ENCODE data around the gene TFEB.

The TFEB gene

DNA sequence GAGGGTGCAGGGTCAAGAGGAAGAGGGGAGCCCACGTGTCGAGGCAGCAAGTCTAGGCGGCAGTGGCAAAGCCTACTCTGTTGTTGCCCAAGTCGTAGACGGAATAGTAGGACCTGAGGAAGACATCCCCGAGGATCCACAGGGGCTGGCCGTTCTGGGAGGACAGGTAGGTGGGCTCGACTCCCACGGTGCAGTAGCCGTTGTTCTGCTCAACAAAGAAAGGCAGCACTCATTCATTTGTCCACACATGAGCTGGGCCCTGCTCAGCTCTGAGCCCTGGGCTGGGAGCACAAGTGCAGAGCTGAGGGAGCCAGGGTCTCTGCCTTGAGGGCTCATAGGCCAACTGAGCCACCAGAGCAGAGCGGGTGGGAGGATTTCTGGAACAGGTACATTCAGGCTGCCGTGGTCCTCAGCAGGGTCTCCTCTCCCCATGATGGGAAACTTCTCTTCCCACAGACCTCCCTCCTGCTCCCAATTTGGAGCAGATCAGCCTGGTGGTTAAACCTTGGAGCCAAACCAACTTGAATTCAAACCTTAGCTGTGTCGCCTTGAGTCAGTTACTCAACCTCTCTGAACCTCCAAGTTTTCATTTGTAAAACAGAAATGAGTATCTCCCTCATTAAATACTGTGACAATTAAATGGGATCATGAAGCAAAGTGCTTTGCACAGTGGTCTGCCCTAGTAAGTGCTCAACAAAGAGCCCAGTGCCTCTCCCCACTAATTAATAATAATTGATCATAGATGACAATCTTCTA, 1.6 kb upstream of the TFEB start:
- DNase-seq, result no peak

- DNase-seq, result no peak
These were observed 852 bp upstream of the TFEB start for GRCh38 chr6:41736186-41736733.

DNA sequence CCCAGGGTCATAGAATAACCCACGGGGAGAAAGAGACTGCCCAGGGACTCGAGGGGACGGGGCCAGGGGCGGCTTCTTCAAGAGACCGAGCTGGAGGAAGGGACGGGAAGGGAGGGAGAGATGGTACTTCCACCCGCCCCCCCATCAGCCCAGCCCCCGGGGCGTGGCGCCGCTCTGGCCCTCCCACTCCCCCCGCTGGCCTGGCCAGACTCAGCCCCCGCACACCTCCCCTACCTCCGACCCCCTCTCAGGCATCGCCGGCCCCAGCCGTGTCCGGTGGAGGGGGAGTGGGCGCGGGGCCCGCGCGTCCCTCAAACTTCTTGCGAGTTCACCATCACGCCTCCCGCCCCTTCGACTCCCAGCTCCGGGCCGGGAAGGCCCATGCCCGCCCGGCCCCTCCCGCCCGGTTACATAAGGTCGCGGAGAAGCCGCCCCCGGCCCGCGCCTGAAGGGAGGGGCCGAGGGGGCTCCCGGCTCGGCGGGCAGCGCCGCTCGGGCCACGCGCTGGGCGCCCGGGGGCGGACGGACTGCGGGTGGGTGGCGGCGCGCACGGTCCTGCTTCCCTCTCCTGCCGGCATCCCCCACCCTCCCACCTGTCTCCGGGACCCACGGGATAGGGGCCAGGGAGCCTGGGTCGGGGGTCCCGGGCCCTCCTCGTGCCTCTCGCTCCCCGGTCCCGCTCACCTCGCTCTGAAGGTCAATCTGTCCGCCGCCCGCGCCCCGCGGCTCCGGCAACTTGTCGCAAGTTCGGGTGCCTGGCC, 562 bp downstream of the TFEB start:
- peak; percentile 82 for DNase-seq

DNA sequence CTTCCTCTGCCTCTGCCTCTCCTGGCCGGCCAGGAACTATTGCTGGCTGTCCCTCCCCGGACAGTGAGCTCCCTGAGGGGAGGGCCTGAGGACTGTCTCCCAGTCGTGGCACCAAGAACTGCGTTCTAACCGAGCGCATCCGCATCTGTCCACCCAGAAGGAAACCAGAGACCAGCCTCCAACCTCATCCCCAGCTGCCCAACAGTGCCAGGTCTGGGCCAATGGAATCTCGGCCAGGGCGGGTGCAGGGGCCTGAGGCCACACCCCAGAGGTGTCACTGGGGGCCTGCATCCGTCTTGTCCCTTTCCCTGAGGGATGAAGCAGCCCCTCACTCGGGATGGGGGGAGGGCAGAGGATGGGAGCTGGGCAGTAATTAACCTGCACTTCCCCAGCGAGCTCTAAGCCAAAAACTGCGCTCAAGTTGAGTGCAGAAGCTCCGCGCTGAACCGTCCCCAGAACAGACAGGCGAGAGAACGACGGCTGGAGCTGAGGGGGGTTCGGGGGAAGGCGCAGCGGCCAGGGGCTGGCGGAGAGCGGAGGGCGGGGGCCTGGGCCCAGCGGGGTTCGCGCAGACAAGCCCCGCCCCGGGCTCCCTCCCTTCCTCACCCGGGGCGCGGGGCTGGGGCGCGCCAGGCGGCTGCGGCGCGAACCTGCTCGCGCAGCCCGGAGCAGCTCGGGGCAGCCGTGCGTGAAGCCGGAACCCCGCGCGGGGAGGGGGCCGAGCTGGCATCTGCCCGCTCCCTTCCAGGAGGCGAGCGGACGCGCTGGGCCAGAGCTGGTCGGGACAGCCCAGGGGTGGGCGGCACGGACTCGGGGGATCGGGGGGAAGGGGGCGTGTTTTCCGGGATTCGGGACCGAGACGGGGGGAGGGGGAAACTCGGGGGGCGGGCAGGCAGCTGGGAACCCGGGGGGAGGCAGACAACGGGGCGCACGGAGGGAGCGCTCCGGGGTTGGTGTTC, 1.4 kb downstream of the TFEB start:
- peak; percentile 85 for DNase-seq

- DNase-seq, result no peak
These were observed 2.1 kb downstream of the TFEB start for GRCh38 chr6:41733360-41733706.

DNA sequence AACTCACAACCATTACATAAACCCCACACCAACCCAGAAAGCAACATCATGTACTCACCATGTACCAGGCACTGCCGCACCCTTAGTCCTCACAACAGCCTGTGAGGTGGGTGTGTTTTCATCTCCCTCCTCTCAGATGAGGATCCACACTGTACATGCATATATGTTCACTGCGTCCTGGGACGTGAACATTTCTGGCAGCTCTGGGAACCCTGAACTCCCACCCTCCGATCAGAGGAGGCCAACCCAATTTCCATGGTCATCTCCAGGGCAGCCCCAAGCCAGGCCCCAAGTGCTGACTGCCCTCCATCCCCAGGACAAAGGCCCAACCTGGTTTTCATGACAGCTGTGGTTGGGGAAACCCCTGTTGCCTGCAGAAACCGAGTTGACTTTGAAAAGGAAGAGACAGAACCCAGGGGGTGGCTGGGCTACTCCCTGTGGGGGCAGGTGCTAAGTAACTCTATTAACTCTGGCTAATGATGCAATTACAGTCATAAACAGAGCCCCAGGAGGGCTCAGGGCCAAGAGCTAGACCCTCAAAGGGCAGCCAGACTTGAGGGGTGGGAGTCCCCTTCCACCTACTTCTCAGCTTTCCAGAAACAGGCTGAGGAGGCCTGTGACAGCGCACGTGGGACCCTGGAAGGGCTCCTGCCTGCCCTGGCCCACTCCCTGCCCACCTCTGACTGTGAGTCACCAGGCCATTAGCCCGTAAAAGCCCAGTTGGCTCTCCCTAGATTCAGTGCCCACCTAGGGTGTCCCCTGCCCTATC, 2.6 kb downstream of the TFEB start:
- DNase-seq, result no peak

- DNase-seq, result no peak
These were observed 3.3 kb downstream of the TFEB start for GRCh38 chr6:41732149-41732548.

GRCh38 chr6:41731561-41732086, 3.8 kb downstream of the TFEB start:
- DNase-seq, result no peak

- peak; percentile 66 for DNase-seq
These were observed 4.6 kb downstream of the TFEB start for GRCh38 chr6:41730531-41731436.

- DNase-seq, result no peak
These were observed 5.8 kb downstream of the TFEB start for GRCh38 chr6:41729624-41730023.

- no peak for DNase-seq
These were observed 6.5 kb downstream of the TFEB start for GRCh38 chr6:41728954-41729353.

DNA sequence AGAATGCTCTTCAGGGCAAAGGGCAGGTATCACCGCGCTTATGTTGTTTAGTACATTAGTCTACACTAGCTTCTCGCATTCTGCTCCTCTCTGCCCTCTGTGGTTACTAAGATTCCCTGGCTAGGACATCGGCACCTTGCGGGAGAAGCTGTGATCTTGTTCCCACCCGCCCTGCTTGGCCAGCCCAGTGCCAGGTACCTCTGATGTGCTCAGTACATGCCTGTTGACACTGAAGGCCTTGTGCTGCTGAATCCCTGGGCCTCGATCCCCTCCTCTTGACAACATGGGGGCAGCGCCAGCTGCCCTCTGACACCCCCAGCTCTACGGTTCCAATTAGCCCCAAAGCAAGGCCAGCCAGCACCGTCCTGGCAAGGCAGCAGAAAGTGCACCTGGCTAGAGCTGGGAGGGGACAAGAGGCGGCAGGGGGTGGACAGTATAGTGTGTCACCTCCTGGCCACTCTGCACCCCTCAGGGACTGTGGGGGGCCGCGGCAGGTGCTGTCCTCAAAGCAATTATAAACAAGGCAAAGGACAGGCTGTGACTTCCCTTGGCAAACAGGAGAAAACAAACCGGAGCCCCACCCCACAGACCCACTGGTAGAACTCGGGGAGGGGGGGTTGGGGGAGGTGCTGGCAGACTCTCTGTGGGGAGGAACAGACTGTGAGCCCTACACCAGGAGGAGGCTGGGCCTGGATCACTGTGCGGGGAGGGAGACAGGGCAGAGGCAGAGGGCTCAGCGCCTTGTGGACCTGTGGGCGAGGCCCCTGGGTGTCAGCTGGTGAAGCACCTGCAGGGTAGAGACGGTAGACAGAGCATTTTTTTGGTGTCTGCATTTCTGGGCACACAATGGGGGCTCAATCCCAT, 7.1 kb downstream of the TFEB start:
- DNase-seq, result no peak

DNA sequence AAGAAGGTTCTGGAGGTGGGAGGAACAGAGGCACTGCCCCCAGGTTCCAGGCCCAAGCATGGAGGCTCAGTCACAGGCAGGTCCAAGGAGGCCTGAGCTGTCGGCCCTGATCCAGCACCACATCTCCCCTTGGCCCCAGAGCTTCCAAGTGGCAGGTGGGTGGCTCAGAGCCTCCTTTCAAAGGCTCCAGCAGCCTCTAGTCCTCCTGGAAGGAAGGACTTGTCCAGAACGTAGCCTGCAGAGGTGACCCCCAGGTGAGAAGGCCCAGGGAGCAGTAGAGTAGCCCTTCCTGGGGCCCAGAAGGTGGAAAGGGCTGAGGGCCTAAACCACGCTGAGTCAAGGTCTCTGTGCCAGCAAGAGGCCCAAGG, 7.7 kb downstream of the TFEB start:
- no peak for DNase-seq

DNA sequence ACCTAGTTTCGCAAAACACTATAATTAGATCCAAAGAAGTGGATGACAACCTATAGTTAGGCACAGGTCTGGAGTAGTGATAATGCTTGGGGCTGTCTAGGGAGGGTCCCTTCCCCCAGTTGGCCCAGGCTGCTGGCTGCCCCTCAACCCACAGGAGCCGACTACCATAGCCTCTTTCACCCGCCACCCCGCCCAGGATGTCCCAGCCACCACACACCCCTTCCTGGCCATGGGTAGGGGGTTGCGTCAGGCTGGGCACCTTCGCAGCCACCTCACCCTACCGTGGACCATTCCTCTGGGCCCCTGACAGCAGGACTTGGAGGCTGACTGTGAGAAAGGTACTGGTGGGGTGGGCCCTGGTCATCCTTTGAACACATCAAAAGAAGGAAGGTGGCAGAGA, 8.5 kb downstream of the TFEB start:
- no peak for DNase-seq

GRCh38 chr6:41724586-41725501, 10.6 kb downstream of the TFEB start:
- DNase-seq, result no peak

DNA sequence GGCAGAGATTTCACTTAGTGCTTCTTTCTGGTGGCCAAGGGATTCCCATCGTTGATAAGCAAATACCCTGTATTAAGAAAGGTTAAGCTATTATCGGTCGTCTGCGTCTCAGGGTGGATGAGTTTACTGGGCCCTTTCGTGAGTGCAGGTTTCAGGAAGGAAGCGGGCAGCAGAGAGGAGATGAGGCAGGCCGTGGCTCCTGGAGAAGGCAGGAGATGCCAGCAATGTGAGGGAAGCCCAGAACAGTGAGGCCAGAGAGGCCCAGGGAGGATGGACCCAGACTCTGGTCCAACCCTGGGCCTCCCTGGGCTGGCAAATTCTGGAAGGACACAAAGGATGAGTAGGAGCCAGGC, 11.2 kb downstream of the TFEB start:
- no peak for DNase-seq

DNA sequence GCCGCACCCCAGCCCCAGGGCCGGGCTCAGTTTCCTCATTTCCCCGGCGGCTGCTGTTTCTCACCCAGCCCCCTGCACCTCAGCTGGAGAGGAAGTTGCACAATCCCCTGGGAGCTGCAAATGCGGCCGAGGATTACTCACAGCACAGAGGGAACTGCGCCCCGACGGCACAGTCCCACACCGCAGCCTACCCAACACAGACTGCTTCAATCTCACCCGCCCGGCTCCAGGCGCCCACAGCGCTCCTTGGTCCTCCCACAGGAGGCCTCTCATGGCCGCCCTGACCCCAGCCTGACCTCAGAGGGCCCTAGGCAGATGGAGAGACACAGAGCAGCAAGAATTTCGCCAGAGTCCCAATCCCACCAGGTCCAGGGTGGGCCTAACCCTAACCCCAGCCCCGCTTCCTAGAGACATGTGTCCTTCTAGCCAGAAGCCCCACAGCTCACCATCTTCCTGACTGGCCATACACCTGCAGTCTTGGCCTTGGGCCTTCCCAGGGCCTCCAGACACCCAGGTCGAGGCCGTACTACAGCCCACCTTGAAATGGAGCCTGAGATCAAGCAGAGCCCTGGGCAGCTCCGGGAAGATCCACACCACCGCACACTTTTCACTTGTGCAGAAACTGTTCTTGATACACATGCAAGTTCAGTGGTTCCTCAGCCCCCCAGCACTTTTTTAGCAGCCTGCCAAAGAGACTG, 11.7 kb downstream of the TFEB start:
- peak; percentile 93 for DNase-seq

DNA sequence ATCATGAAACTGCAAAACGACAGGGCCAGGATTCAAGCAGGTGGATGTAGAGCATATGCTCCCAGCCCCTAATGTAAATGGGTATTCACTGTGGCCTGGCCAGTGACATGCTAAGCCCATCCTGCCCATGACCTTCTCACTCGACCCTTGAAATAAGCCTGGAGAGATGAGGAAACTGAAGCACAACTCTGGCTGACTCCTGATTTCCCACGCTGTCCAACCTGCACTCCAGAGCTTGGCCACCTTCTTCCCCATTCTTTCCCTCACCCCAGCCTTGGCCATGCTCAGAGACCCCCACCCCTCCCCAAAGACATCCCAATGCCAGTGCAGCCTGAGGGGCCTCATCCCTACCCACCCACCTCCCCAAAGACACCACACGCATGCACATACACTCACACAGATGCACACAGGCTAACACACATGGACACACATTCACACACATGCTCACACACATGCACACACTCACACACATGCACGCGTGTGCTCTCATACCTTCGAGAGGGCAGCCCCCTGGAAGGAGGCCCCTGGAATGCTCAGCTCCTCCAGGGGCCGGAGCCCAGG, 12.4 kb downstream of the TFEB start:
- DNase-seq, result no peak

Measured in EL (cell line).